Kidney tubule cell (primary cell): Measurements from ENCODE around the gene NFYC.
"Not testable (repeated sequence)": the region's sequence is repeated elsewhere in the genome, so short reads cannot be mapped to it uniquely, and the experiment has no call there.

Experiments
- DNase-seq: peaks from one replicate; pipeline ENCODE4 v3.0.0-alpha.2; 2018; ENCODE audit warnings: low spot score

NFYC gene

GRCh38 chr1:40665335-40666171 is 26.0 kb upstream of the NFYC start, which contains the start of gene RIMS3:
TSS of gene RIMS3 (minus strand) at chr1:40665682. CDS start at chr1:40641925, 23,757 bp downstream.
- peak; percentile 67 for DNase-seq

GRCh38 chr1:40668769-40669525 is 22.6 kb upstream of the NFYC start:
- DNase-seq: peak; percentile 75

- no peak for DNase-seq
These were observed 18.1 kb upstream of the NFYC start for GRCh38 chr1:40673452-40673851.

- DNase-seq: no peak
These were observed 15.0 kb upstream of the NFYC start for GRCh38 chr1:40676501-40676900.

- no peak for DNase-seq
These were observed 12.1 kb upstream of the NFYC start for GRCh38 chr1:40679165-40679953.

GRCh38 chr1:40684669-40685068 is 6.8 kb upstream of the NFYC start:
- no peak for DNase-seq

GRCh38 chr1:40687059-40687458 is 4.4 kb upstream of the NFYC start:
- no peak for DNase-seq

- no peak for DNase-seq
These were observed 3.8 kb upstream of the NFYC start for GRCh38 chr1:40687661-40688060.

- no peak for DNase-seq
These were observed 1.8 kb upstream of the NFYC start for GRCh38 chr1:40689737-40690136.

- no peak for DNase-seq
These were observed 550 bp upstream of the NFYC start for GRCh38 chr1:40690771-40691537.

GRCh38 chr1:40692429-40692895 is 958 bp downstream of the NFYC start:
- DNase-seq: no peak

GRCh38 chr1:40693425-40693824 is 1.9 kb downstream of the NFYC start:
- no peak for DNase-seq

- DNase-seq: no peak
These were observed 2.9 kb downstream of the NFYC start for GRCh38 chr1:40694353-40694874.

- no peak for DNase-seq
These were observed 4.8 kb downstream of the NFYC start for GRCh38 chr1:40696294-40696693.

- no peak for DNase-seq
These were observed 5.9 kb downstream of the NFYC start for GRCh38 chr1:40697436-40697835.

- DNase-seq: peak; percentile 25
These were observed 8.3 kb downstream of the NFYC start for GRCh38 chr1:40699787-40700186.

- no peak for DNase-seq
These were observed 10.2 kb downstream of the NFYC start for GRCh38 chr1:40701684-40702083.

GRCh38 chr1:40702810-40703209 is 11.3 kb downstream of the NFYC start:
- not testable (repeated sequence) for DNase-seq

- DNase-seq: peak; percentile 74
These were observed 11.8 kb downstream of the NFYC start for GRCh38 chr1:40703316-40703715.

- peak; percentile 19 for DNase-seq
These were observed 13.6 kb downstream of the NFYC start for GRCh38 chr1:40704817-40705733.
